ENCODE data around the gene TMEM161B.

- TF ChIP-seq CHD2 (IDR thresholded peaks at IDR 0.05; ENCODE audit: low read depth, low read length): no peak
- TF ChIP-seq DMAP1 (CRISPR knock-in tag; IDR thresholded peaks at IDR 0.05): no peak
- TF ChIP-seq CTCF (CRISPR knock-in tag; IDR thresholded peaks at IDR 0.05): no peak
- no peak for TF ChIP-seq PATZ1 (CRISPR knock-in tag; IDR thresholded peaks at IDR 0.05)
- TF ChIP-seq POLR2AphosphoS5 (IDR thresholded peaks at IDR 0.05; ENCODE audit: low read depth, low read length): no peak
- no peak for TF ChIP-seq TAF1 (CRISPR knock-in tag; IDR thresholded peaks at IDR 0.05)
- no peak for TF ChIP-seq ZBTB38 (CRISPR knock-in tag; IDR thresholded peaks at IDR 0.05)
- no peak for TF ChIP-seq REL (CRISPR knock-in tag; conservative IDR thresholded peaks at IDR 0.05)
- TF ChIP-seq BCL3 (CRISPR knock-in tag; IDR thresholded peaks at IDR 0.05): no peak
- no peak for TF ChIP-seq ZNF512 (CRISPR knock-in tag; IDR thresholded peaks at IDR 0.05)
- no peak for TF ChIP-seq CBX5 (CRISPR knock-in tag; IDR thresholded peaks at IDR 0.05; ENCODE audit: borderline replicate concordance)
- TF ChIP-seq NFKB2 (CRISPR knock-in tag; IDR thresholded peaks at IDR 0.05; ENCODE audit: borderline replicate concordance): no peak
- TF ChIP-seq HDAC6 (IDR thresholded peaks at IDR 0.05; ENCODE audit: low read depth, low read length): no peak
These were observed 32.8 kb downstream of the TMEM161B start for GRCh38 chr5:88235828-88236227.

Measured in HepG2 (cell line).